ENCODE results near the gene MNT. TPM values are rescaled to one million over a fixed set of nuclear protein-coding genes. Genes with fewer than 3 reads are reported as not detected.

Gene MNT
- total and polyA plus RNA-seq, 9 of the 15 experiments (the other 6 are each of a cell fraction or from before 2014, with no cell fraction given) = 0.18 to 23.8 (median 5.3) TPM

DNA sequence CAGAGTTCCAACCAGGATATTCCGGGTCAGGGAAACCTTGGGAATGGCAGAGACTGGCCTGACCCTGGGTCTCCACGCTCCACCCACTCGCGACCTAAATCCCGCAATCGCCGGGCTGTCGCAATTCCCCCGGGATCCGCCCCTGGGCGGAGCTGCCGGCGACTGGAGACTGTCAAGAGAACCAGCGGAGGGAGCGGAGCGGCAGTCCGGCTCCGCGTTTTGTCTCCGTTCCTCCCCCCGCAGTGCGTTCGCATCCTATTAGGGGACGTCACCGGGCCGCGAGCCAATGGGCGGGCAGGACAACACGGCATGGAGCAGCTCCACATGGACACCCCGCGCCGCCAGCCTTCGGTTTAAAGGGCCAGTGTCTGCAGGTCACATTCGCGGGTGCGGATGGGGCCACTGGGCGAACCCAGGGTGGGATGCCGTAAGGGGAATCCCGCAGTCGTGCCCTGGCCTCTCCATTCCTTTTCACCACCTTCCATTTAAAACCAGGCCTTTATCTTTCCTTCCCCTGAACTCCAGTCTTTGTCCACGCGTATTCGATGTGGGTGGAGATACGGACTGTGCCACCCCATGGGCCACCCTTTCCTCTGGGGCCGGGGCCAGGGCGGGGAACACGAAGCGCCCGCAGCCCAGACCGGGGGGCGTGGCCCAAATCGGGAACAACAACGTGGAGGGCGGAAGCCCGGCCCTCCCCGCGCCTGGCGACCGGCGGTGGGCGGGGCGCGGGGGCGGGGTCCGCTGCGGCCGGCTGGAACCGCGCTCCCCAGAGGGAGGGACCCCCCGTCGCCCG, 764 bp upstream of the MNT start (continued):
- TF ChIP-seq, protein P1, sequence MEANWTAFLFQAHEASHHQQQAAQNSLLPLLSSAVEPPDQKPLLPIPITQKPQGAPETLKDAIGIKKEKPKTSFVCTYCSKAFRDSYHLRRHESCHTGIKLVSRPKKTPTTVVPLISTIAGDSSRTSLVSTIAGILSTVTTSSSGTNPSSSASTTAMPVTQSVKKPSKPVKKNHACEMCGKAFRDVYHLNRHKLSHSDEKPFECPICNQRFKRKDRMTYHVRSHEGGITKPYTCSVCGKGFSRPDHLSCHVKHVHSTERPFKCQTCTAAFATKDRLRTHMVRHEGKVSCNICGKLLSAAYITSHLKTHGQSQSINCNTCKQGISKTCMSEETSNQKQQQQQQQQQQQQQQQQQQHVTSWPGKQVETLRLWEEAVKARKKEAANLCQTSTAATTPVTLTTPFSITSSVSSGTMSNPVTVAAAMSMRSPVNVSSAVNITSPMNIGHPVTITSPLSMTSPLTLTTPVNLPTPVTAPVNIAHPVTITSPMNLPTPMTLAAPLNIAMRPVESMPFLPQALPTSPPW (CRISPR knock-in tag; IDR thresholded peaks at IDR 0.05) = peak; percentile 99
- TF ChIP-seq HDAC2 (IDR thresholded peaks at IDR 0.05) = 0 out of 2 replicates have a peak, but pooled peaks have one; percentile 57
- TF ChIP-seq DACH1 (IDR thresholded peaks at IDR 0.05; ENCODE audit: partially characterized antibody) = no peak
- no peak for TF ChIP-seq MTA3 (IDR thresholded peaks at IDR 0.05; ENCODE audit: borderline replicate concordance)
- no peak for TF ChIP-seq RCOR1 (IDR thresholded peaks at IDR 0.05; ENCODE audit: borderline replicate concordance in 1 of 2, low read depth in 2 of 2, low read length in 2 of 2)
- peak; percentile 74; the same call in 1 of the 2 replicates for TF ChIP-seq KLF13 (tag; IDR thresholded peaks at IDR 0.05; ENCODE audit: borderline replicate concordance, low read depth)
- TF ChIP-seq HNRNPL (IDR thresholded peaks at IDR 0.05; ENCODE audit: low read depth, low read length) = no peak
- peak; percentile 82 for TF ChIP-seq ARID4B (CRISPR knock-in tag; IDR thresholded peaks at IDR 0.05)
- no peak; the same call in 1 of the 2 replicates for TF ChIP-seq USF1 (CRISPR knock-in tag; IDR thresholded peaks at IDR 0.05)
- peak; percentile 29; the same call in 1 of the 2 replicates for TF ChIP-seq TGIF2 (CRISPR knock-in tag; IDR thresholded peaks at IDR 0.05)
- TF ChIP-seq FOXM1 (IDR thresholded peaks at IDR 0.05; ENCODE audit: low read depth) = peak; percentile 97
- TF ChIP-seq FOXM1 (CRISPR knock-in tag; IDR thresholded peaks at IDR 0.05; ENCODE audit: low read depth) = no peak
- TF ChIP-seq, protein P2, sequence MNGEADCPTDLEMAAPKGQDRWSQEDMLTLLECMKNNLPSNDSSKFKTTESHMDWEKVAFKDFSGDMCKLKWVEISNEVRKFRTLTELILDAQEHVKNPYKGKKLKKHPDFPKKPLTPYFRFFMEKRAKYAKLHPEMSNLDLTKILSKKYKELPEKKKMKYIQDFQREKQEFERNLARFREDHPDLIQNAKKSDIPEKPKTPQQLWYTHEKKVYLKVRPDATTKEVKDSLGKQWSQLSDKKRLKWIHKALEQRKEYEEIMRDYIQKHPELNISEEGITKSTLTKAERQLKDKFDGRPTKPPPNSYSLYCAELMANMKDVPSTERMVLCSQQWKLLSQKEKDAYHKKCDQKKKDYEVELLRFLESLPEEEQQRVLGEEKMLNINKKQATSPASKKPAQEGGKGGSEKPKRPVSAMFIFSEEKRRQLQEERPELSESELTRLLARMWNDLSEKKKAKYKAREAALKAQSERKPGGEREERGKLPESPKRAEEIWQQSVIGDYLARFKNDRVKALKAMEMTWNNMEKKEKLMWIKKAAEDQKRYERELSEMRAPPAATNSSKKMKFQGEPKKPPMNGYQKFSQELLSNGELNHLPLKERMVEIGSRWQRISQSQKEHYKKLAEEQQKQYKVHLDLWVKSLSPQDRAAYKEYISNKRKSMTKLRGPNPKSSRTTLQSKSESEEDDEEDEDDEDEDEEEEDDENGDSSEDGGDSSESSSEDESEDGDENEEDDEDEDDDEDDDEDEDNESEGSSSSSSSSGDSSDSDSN (IDR thresholded peaks at IDR 0.05; ENCODE audit: borderline replicate concordance in 1 of 2, low read depth in 2 of 2, low read length in 2 of 2) = no peak
- no peak for TF ChIP-seq ZNF146 (CRISPR knock-in tag; IDR thresholded peaks at IDR 0.05; ENCODE audit: unreplicated experiment)
- peak; percentile 44; the same call in 1 of the 2 replicates for TF ChIP-seq JUND (IDR thresholded peaks at IDR 0.05; ENCODE audit: borderline replicate concordance, low read depth, low read length)
- TF ChIP-seq JUND (tag; IDR thresholded peaks at IDR 0.05; ENCODE audit: borderline replicate concordance, low read depth, low read length) = no peak
- TF ChIP-seq NR2C2 (CRISPR knock-in tag; IDR thresholded peaks at IDR 0.05) = no peak
- TF ChIP-seq NR2C2 (tag; IDR thresholded peaks at IDR 0.05) = peak; percentile 85

All from K562 (cell line).